Measurements from ENCODE around the gene DOK5. TPM values are rescaled to one million over a fixed set of nuclear protein-coding genes. Genes with fewer than 3 reads are reported as not detected.

Gene DOK5
- total and polyA plus RNA-seq, 9 of the 15 experiments (the other 6 are each of a cell fraction or from before 2014, with no cell fraction given), result not detected

DNA sequence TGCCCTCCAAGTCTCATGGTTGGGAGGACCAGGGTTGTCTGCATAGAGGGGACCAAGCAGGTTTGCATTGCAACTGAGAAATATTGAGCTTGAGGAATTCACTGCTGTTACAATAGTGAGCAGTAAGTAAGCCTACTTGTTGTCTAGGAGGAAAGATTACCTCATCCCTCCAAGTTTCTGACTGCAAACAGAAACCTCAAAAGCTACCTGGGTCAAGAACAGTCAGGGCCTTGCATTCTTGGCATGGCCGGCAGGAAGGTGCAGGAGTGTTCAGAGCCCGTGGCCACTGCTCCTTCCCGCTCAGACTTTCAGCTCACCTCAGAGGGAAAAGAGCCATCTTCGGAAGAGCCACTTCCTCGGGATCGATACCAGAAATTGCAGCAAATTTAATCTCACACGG, 46.0 kb upstream of the DOK5 start:
- no peak overlapping the region for H3K4me3 ChIP-seq
- in situ Hi-C loops (cut with MboI) (no loop called here), intact Hi-C loops (cut with micrococcal nuclease) (no loop called here)
- DNase-seq (ENCODE audit: extremely low read depth in 1 of 4, low spot score in 3 of 4), result no peak
- ChIA-PET POLR2A (interaction anchor here (0.6 kb wide), 1 partner anchor 904 kb away, joined by 3 read pairs; no protein-coding TSS in a partner anchor), CTCF (ENCODE audit: low intra/inter-chr PET ratio) (no interaction called here)
- H2AFZ ChIP-seq (ENCODE audit: low read depth, low read length), result no peak overlapping the region
- H3K27me3 ChIP-seq (ENCODE audit: control insufficient read depth in 2 of 2, insufficient read depth in 2 of 2, low read length in 2 of 2), result no peaks in the 10 kb centered on the region
- H3K27ac ChIP-seq (ENCODE audit: extremely low read depth, low read depth, low read length), result no peak overlapping the region
- no peaks in the 10 kb centered on the region for H3K79me2 ChIP-seq (ENCODE audit: control insufficient read depth, insufficient read depth, low read length)
- WGBS (ENCODE audit: insufficient coverage, low coverage, missing lambda C conversion rate), result 2% methylated on average over 7 of the region's 7 CpGs
- no TSS peak for BruUV-seq (replicated peaks)
- no peaks in the 10 kb centered on the region for H4K20me1 ChIP-seq (replicated peaks; ENCODE audit: control insufficient read depth, insufficient read depth, low read length)
- ATAC-seq, result no peak
- H3K36me3 ChIP-seq (ENCODE audit: control insufficient read depth, insufficient read depth, low read length), result no peaks in the 10 kb centered on the region
- H3K4me2 ChIP-seq (ENCODE audit: insufficient read depth, low read length), result no peak overlapping the region
- TF ChIP-seq SUPT5H (IDR thresholded peaks at IDR 0.05), result no peak
- no peak for TF ChIP-seq SNRNP70 (optimal IDR thresholded peaks at IDR 0.05; ENCODE audit: low read depth, low read length)
- TF ChIP-seq, protein P1, sequence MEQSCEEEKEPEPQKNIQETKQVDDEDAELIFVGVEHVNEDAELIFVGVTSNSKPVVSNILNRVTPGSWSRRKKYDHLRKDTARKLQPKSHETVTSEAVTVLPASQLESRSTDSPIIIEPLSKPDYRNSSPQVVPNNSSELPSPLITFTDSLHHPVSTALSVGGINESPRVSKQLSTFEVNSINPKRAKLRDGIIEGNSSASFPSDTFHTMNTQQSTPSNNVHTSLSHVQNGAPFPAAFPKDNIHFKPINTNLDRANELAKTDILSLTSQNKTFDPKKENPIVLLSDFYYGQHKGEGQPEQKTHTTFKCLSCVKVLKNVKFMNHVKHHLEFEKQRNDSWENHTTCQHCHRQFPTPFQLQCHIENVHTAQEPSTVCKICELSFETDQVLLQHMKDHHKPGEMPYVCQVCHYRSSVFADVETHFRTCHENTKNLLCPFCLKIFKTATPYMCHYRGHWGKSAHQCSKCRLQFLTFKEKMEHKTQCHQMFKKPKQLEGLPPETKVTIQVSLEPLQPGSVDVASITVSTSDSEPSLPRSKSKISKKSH (CRISPR knock-in tag; IDR thresholded peaks at IDR 0.05), result no peak
- TF ChIP-seq, protein P2, sequence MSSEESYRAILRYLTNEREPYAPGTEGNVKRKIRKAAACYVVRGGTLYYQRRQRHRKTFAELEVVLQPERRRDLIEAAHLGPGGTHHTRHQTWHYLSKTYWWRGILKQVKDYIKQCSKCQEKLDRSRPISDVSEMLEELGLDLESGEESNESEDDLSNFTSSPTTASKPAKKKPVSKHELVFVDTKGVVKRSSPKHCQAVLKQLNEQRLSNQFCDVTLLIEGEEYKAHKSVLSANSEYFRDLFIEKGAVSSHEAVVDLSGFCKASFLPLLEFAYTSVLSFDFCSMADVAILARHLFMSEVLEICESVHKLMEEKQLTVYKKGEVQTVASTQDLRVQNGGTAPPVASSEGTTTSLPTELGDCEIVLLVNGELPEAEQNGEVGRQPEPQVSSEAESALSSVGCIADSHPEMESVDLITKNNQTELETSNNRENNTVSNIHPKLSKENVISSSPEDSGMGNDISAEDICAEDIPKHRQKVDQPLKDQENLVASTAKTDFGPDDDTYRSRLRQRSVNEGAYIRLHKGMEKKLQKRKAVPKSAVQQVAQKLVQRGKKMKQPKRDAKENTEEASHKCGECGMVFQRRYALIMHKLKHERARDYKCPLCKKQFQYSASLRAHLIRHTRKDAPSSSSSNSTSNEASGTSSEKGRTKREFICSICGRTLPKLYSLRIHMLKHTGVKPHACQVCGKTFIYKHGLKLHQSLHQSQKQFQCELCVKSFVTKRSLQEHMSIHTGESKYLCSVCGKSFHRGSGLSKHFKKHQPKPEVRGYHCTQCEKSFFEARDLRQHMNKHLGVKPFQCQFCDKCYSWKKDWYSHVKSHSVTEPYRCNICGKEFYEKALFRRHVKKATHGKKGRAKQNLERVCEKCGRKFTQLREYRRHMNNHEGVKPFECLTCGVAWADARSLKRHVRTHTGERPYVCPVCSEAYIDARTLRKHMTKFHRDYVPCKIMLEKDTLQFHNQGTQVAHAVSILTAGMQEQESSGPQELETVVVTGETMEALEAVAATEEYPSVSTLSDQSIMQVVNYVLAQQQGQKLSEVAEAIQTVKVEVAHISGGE (CRISPR knock-in tag; IDR thresholded peaks at IDR 0.05), result peak in 1 of 3 experiments; percentile 38; a peak in 1 of 6 replicates
- no peaks in the 10 kb centered on the region for H3K9me1 ChIP-seq (ENCODE audit: control insufficient read depth, insufficient read depth, low read length)
- no peak overlapping the region for H3K9ac ChIP-seq (ENCODE audit: insufficient read depth in 1 of 2, low read depth in 2 of 2, low read length in 2 of 2)
- FAIRE-seq, result no peak
- no peaks in the 10 kb centered on the region for H3K4me1 ChIP-seq (replicated peaks in 1 of 2; ENCODE audit: control insufficient read depth in 2 of 2, insufficient read depth in 2 of 2, low read length in 2 of 2)
- H3K9me3 ChIP-seq (replicated peaks; ENCODE audit: control insufficient read depth, insufficient read depth, low read depth, low read length), result no peaks in the 10 kb centered on the region

Data from K562 (cell line).